IMR-90 (cell line): Measurements from ENCODE around the gene LIMK2.
"Not testable (repeated sequence)": the region's sequence is repeated elsewhere in the genome, so short reads cannot be mapped to it uniquely, and the experiment has no call there.

Experiments used
- CEBPB ChIP-seq: IDR thresholded peaks from 2 replicates; pipeline ENCODE4 v1.6.1; 2012; ENCODE audit warnings: low read depth, low read length, improper control_type of control experiment
- CHD1 ChIP-seq: IDR thresholded peaks from 2 replicates; pipeline ENCODE4 v1.6.1; 2012; ENCODE audit warnings: low read depth, low read length, improper control_type of control experiment
- FOS ChIP-seq: fragments of 150-350 bp; IDR thresholded peaks from 2 replicates; pipeline ENCODE4 v1.6.1; 2016; ENCODE audit warnings: low read depth, low read length
- MAZ ChIP-seq: IDR thresholded peaks from 2 replicates; pipeline ENCODE4 v1.6.1; 2012; ENCODE audit warnings: low read depth, mild to moderate bottlenecking, low read length, improper control_type of control experiment, moderate library complexity, borderline replicate concordance
- RAD21 ChIP-seq: IDR thresholded peaks from 2 replicates; pipeline ENCODE4 v1.6.1; 2012; ENCODE audit warnings: low read length, improper control_type of control experiment
- SMC3 ChIP-seq: fragments of 150-350 bp; IDR thresholded peaks from 2 replicates; pipeline ENCODE4 v1.6.1; 2016; ENCODE audit warnings: low read depth, mild to moderate bottlenecking, antibody characterized with exemption, low read length, moderate library complexity
- TF ChIP-seq, protein P1 (sequence below): conservative IDR thresholded peaks from 2 replicates; pipeline ENCODE4 v1.5.1; 2012; ENCODE audit warnings: mild to moderate bottlenecking, low read depth, low read length, improper control_type of control experiment
- TF ChIP-seq, protein P2 (sequence below): fragments of 150-350 bp; IDR thresholded peaks from 2 replicates; pipeline ENCODE4 v1.6.1; 2016; ENCODE audit warnings: low read depth, mild to moderate bottlenecking, low read length, moderate library complexity, borderline replicate concordance
- TF ChIP-seq, protein P3 (sequence below): fragments of 150-350 bp; IDR thresholded peaks from 2 replicates; pipeline ENCODE4 v1.6.1; 2017; ENCODE audit warnings: mild to moderate bottlenecking, antibody characterized with exemption, low read length, low read depth

DNA sequence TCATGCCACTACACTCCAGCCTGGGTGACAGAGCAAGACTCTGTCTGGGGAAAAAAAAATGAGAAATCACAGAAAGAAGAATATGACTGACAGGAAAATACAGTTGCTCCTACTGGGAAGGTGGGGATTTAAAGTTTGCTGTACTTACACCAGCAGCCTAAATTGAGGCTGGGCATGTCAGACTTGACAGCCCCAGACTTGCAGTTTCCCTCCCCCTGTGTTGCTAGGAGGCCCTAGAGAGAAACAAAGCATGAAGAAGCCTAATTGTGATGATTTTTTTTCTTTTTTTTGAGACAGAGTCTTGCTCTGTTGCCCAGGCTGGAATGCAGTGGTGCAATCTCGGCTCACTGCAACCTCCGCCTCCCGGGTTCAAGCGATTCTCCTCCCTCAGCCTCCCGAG is 17.4 kb upstream of the LIMK2 start:
- TF ChIP-seq, protein P1, sequence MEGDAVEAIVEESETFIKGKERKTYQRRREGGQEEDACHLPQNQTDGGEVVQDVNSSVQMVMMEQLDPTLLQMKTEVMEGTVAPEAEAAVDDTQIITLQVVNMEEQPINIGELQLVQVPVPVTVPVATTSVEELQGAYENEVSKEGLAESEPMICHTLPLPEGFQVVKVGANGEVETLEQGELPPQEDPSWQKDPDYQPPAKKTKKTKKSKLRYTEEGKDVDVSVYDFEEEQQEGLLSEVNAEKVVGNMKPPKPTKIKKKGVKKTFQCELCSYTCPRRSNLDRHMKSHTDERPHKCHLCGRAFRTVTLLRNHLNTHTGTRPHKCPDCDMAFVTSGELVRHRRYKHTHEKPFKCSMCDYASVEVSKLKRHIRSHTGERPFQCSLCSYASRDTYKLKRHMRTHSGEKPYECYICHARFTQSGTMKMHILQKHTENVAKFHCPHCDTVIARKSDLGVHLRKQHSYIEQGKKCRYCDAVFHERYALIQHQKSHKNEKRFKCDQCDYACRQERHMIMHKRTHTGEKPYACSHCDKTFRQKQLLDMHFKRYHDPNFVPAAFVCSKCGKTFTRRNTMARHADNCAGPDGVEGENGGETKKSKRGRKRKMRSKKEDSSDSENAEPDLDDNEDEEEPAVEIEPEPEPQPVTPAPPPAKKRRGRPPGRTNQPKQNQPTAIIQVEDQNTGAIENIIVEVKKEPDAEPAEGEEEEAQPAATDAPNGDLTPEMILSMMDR: not testable (repeated sequence)
- not testable (repeated sequence) for TF ChIP-seq MAZ, SMC3, FOS, RAD21, CEBPB, CHD1
- TF ChIP-seq, protein P2, sequence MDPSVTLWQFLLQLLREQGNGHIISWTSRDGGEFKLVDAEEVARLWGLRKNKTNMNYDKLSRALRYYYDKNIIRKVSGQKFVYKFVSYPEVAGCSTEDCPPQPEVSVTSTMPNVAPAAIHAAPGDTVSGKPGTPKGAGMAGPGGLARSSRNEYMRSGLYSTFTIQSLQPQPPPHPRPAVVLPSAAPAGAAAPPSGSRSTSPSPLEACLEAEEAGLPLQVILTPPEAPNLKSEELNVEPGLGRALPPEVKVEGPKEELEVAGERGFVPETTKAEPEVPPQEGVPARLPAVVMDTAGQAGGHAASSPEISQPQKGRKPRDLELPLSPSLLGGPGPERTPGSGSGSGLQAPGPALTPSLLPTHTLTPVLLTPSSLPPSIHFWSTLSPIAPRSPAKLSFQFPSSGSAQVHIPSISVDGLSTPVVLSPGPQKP: not testable (repeated sequence)
- TF ChIP-seq, protein P3, sequence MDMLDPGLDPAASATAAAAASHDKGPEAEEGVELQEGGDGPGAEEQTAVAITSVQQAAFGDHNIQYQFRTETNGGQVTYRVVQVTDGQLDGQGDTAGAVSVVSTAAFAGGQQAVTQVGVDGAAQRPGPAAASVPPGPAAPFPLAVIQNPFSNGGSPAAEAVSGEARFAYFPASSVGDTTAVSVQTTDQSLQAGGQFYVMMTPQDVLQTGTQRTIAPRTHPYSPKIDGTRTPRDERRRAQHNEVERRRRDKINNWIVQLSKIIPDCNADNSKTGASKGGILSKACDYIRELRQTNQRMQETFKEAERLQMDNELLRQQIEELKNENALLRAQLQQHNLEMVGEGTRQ: not testable (repeated sequence)
